NCI-H2227 (cell line): Measurements from ENCODE around the gene KCNJ1.
A peak's percentile ranks its signal among the peaks of the same experiment; 100 is the strongest.

Experiments used
- DNase-seq: peaks from one replicate; lab custom pipeline; 2025; ENCODE audit not compliant: unreplicated experiment; lab: John Stamatoyannopoulos, UW

Gene KCNJ1

GRCh38 chr11:128852327-128853023, 14.6 kb downstream of the KCNJ1 start:
- no peak for DNase-seq

- no peak for DNase-seq
These were observed 18.2 kb downstream of the KCNJ1 start for GRCh38 chr11:128848815-128849455.

- no peak for DNase-seq
These were observed 20.1 kb downstream of the KCNJ1 start for GRCh38 chr11:128846985-128847384.

GRCh38 chr11:128845334-128845780, 21.7 kb downstream of the KCNJ1 start:
- no peak for DNase-seq

GRCh38 chr11:128843198-128843785, 23.8 kb downstream of the KCNJ1 start:
- DNase-seq = no peak

GRCh38 chr11:128841461-128842072, 25.5 kb downstream of the KCNJ1 start:
- no peak for DNase-seq

GRCh38 chr11:128840783-128841182, 26.3 kb downstream of the KCNJ1 start:
- no peak for DNase-seq

GRCh38 chr11:128840137-128840536, 27.0 kb downstream of the KCNJ1 start:
- no peak for DNase-seq

GRCh38 chr11:128839081-128839480, 28.0 kb downstream of the KCNJ1 start:
- no peak for DNase-seq

GRCh38 chr11:128837627-128838026, 29.5 kb downstream of the KCNJ1 start:
- no peak for DNase-seq

GRCh38 chr11:128835741-128836430, 31.2 kb downstream of the KCNJ1 start:
- DNase-seq = no peak

GRCh38 chr11:128834157-128834556, 32.9 kb downstream of the KCNJ1 start:
- no peak for DNase-seq

- DNase-seq = no peak
These were observed 35.0 kb downstream of the KCNJ1 start for GRCh38 chr11:128832121-128832497.

GRCh38 chr11:128831174-128832120, 35.6 kb downstream of the KCNJ1 start:
- peak; percentile 69 for DNase-seq

- DNase-seq = no peak
These were observed 36.6 kb downstream of the KCNJ1 start for GRCh38 chr11:128830290-128831173.

- no peak for DNase-seq
These were observed 38.7 kb downstream of the KCNJ1 start for GRCh38 chr11:128828350-128828749.

GRCh38 chr11:128827191-128827893, 39.8 kb downstream of the KCNJ1 start:
- no peak for DNase-seq

GRCh38 chr11:128825050-128825784, 41.9 kb downstream of the KCNJ1 start:
- no peak for DNase-seq
